ENCODE data around the gene CXCR3.

CXCR3 gene

GRCh38 chrX:71607488-71607887, 10.8 kb downstream of the CXCR3 start:
- TF ChIP-seq GLIS3 (CRISPR knock-in tag; IDR thresholded peaks at IDR 0.05): no peak
- no peak for TF ChIP-seq CREB5 (CRISPR knock-in tag; IDR thresholded peaks at IDR 0.05; ENCODE audit: low read depth)
- TF ChIP-seq ZNF8 (CRISPR knock-in tag; IDR thresholded peaks at IDR 0.05): no peak
- no peak for TF ChIP-seq ZFP3 (CRISPR knock-in tag; IDR thresholded peaks at IDR 0.05)
- TF ChIP-seq ZNF565 (CRISPR knock-in tag; conservative IDR thresholded peaks at IDR 0.05; ENCODE audit: low read depth): no peak
- no peak for TF ChIP-seq TSHZ2 (CRISPR knock-in tag; IDR thresholded peaks at IDR 0.05)
- TF ChIP-seq RARB (CRISPR knock-in tag; IDR thresholded peaks at IDR 0.05): no peak
- no peak for TF ChIP-seq BACH2 (CRISPR knock-in tag; IDR thresholded peaks at IDR 0.05; ENCODE audit: borderline replicate concordance)
- no peak for TF ChIP-seq TCF4 (CRISPR knock-in tag; IDR thresholded peaks at IDR 0.05; ENCODE audit: borderline replicate concordance)
- no peak for TF ChIP-seq CSRNP3 (CRISPR knock-in tag; IDR thresholded peaks at IDR 0.05)
- TF ChIP-seq TOX (CRISPR knock-in tag; IDR thresholded peaks at IDR 0.05; ENCODE audit: borderline replicate concordance): no peak
- TF ChIP-seq PPARA (CRISPR knock-in tag; IDR thresholded peaks at IDR 0.05; ENCODE audit: borderline replicate concordance): no peak
- TF ChIP-seq SNAI2 (CRISPR knock-in tag; IDR thresholded peaks at IDR 0.05): no peak
- TF ChIP-seq ZFP30 (CRISPR knock-in tag; IDR thresholded peaks at IDR 0.05): no peak
- no peak for TF ChIP-seq ARNTL (CRISPR knock-in tag; IDR thresholded peaks at IDR 0.05; ENCODE audit: borderline replicate concordance, low read depth)
- ATAC-seq: no peak

- no peak for ATAC-seq
- TF ChIP-seq PATZ1 (CRISPR knock-in tag; IDR thresholded peaks at IDR 0.05; ENCODE audit: borderline replicate concordance) (no peak), GLIS3 (CRISPR knock-in tag; IDR thresholded peaks at IDR 0.05) (no peak)
These were observed 11.6 kb downstream of the CXCR3 start for GRCh38 chrX:71606536-71607216.

- no peak for ATAC-seq
- no peak for TF ChIP-seq ZNF70 (CRISPR knock-in tag; IDR thresholded peaks at IDR 0.05)
- TF ChIP-seq SNAI2 (CRISPR knock-in tag; IDR thresholded peaks at IDR 0.05): no peak
- TF ChIP-seq ZC3H10 (CRISPR knock-in tag; IDR thresholded peaks at IDR 0.05): no peak
- no peak for TF ChIP-seq ISL1 (CRISPR knock-in tag; IDR thresholded peaks at IDR 0.05)
- TF ChIP-seq TCF4 (CRISPR knock-in tag; IDR thresholded peaks at IDR 0.05; ENCODE audit: borderline replicate concordance): no peak
- no peak for TF ChIP-seq POU6F1 (CRISPR knock-in tag; IDR thresholded peaks at IDR 0.05; ENCODE audit: borderline replicate concordance, low read depth)
- no peak for TF ChIP-seq GLIS3 (CRISPR knock-in tag; IDR thresholded peaks at IDR 0.05)
- no peak for TF ChIP-seq CSDC2 (CRISPR knock-in tag; IDR thresholded peaks at IDR 0.05)
- no peak for TF ChIP-seq CREB5 (CRISPR knock-in tag; IDR thresholded peaks at IDR 0.05; ENCODE audit: low read depth)
- no peak for TF ChIP-seq CSRNP3 (CRISPR knock-in tag; IDR thresholded peaks at IDR 0.05)
- no peak for TF ChIP-seq ESRRG (CRISPR knock-in tag; IDR thresholded peaks at IDR 0.05)
These were observed 13.3 kb downstream of the CXCR3 start for GRCh38 chrX:71604796-71605568.

Measured in SK-N-SH treated with all-trans-retinoic acid at 6 μM for 48 hours (cell line).